Lower lobe of right lung (tissue), 2 donors: ENCODE data around the gene CTBP1. TPM values are rescaled to one million over a fixed set of nuclear protein-coding genes. Genes with fewer than 3 reads are reported as not detected.
A peak's percentile ranks its signal among the peaks of the same experiment; 100 is the strongest.

Source experiments
- ATAC-seq, 2 donors: fragments of 200-7000 bp; cut with Tn5 transposase; one replicate each; pipeline ENCODE4 v1.9.1; 2020 to 2022; ENCODE audit warnings: mild to moderate bottlenecking in 2 of 2, moderate library complexity in 2 of 2
- DNase-seq: peaks from one replicate; pipeline ENCODE4 v3.0.0-alpha.2; 2020
- H3K27ac ChIP-seq: fragments of 200-600 bp; one replicate; pipeline ENCODE4 v1.8.0; 2022
- H3K27me3 ChIP-seq: fragments of 200-600 bp; one replicate; pipeline ENCODE4 v1.8.0; 2022; ENCODE audit warnings: low read depth
- H3K36me3 ChIP-seq: fragments of 200-600 bp; one replicate; pipeline ENCODE4 v1.8.0; 2022; ENCODE audit warnings: mild to moderate bottlenecking
- H3K4me1 ChIP-seq: fragments of 200-600 bp; one replicate; pipeline ENCODE4 v1.8.0; 2022
- H3K4me3 ChIP-seq: fragments of 200-600 bp; one replicate; pipeline ENCODE4 v1.8.0; 2022; ENCODE audit warnings: mild to moderate bottlenecking
- H3K9me3 ChIP-seq: fragments of 200-600 bp; one replicate; pipeline ENCODE4 v1.8.0; 2022
- intact Hi-C: fragments of 100-400 bp; cut with DNase I; formaldehyde crosslinking; loops from one replicate; pipeline ENCODE4 v1.11.0; 2022
- total RNA-seq: library from RNA; stranded (reverse); fragmentation: NEBNext Ultra II Directional; extraction: Animal tissue kit (Norgen Biotek cat#: 25700); gene quantifications from one replicate; pipeline ENCODE4 v1.2.1, GENCODE V29; 2021
- TF ChIP-seq, protein P1 (sequence below): fragments of 200-600 bp; IDR thresholded peaks from one replicate; pipeline ENCODE4 v1.8.0; 2022; ENCODE audit warnings: antibody characterized with exemption, mild to moderate bottlenecking
- donor health status: DM: no; HTN: yes; CAD: no; lungs with severe emphysema.

The CTBP1 gene
- total RNA-seq, 1 donor from 2014 or later, result 165 TPM

DNA sequence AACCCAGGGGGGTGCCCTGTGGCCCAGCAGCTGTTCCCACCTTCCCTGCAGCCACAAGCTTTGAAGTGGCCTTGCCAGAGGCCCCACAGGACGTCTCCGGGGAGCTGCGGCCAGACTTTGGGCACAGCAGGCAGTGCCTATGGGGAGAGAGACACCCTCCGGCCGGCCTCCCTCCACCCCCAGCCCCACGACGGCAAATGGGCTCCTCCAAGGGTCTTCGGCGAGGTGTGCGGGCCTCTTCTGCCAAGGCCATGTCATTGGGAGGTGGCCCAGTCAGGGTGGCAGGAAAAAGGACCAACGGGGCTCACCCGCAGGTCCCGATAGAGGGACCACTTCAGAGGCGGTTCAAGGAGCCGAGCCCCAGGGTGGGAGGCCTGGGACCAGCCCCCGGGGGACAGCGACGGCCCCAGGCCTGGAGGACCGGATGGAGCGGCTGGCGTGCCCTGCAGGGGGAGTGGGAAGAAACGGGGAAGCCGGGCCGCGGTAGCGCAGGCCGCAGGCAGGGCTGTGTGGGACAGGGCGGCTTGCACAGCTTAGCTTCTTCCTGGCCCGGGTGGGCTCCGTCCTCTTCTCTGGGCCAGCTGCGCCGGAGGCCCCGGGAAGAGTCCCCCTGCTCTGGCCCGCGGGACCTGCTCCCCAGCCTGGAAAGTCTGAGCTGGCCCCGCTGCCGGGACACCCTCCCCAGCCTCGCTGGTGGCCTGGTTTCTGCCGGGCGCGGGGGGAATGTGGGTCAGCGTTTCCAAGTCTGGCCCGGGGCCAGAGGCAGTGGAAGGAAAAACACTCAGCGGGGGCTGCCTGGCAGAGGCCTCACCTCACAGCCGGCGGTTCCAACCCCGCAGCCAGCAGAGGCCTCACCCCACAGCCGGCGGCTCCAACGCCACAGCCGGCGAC lies 54.7 kb downstream of the CTBP1 start:
- ATAC-seq (peak in 1 of 2 donors; percentile 27), DNase-seq (no peak)
- no peaks in the 10 kb centered on the region for H3K27me3 ChIP-seq
- H3K4me3 ChIP-seq, result peak overlapping the region; percentile 19
- H3K9me3 ChIP-seq, result no peaks in the 10 kb centered on the region
- H3K4me1 ChIP-seq, result peaks cover 30% of the 10 kb centered on the region
- H3K27ac ChIP-seq, result peak overlapping the region; percentile 75
- H3K36me3 ChIP-seq, result no peaks in the 10 kb centered on the region
- intact Hi-C loops, result no loop called here
- TF ChIP-seq, protein P1, sequence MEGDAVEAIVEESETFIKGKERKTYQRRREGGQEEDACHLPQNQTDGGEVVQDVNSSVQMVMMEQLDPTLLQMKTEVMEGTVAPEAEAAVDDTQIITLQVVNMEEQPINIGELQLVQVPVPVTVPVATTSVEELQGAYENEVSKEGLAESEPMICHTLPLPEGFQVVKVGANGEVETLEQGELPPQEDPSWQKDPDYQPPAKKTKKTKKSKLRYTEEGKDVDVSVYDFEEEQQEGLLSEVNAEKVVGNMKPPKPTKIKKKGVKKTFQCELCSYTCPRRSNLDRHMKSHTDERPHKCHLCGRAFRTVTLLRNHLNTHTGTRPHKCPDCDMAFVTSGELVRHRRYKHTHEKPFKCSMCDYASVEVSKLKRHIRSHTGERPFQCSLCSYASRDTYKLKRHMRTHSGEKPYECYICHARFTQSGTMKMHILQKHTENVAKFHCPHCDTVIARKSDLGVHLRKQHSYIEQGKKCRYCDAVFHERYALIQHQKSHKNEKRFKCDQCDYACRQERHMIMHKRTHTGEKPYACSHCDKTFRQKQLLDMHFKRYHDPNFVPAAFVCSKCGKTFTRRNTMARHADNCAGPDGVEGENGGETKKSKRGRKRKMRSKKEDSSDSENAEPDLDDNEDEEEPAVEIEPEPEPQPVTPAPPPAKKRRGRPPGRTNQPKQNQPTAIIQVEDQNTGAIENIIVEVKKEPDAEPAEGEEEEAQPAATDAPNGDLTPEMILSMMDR, result no peak

DNA sequence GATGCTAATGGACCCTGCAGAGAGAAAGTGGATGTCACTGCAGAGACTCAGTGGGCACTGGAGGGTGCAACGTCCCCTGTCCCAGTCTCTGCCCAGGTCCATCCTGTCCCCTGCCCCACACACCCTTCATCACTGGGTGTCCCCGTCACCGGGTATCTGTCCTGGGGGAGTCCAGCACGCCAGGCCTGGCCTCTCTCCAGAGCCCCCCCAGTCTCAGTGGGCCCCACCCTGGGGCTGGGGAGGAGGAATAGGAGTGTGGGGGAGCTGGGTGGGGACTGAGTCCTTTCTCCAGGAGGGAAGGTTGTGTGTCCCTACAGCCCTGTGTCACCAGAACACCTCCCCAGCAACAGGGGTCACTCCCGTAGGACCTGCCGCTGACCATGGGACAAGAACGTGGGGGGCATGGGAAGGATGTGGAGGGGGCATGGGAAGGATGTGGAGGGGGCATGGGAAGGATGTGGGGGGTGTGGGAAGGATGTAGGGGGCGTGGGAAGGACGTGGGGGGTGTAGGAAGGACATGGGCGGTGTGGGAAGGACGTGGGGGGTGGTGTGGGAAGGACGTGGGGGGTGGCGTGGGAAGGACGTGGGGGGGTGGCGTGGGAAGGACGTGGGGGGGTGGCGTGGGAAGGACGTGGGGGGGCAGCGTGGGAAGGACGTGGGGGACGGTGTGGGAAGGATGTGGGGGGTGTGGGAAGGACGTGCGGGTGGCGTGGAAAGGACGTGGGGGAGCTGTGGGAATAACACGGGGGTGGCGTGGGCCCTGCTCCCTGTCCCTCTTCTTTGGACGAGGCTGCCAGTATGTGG lies 55.5 kb downstream of the CTBP1 start:
- H3K4me3 ChIP-seq, result no peak overlapping the region
- peaks cover 30% of the 10 kb centered on the region for H3K4me1 ChIP-seq
- intact Hi-C loops, result no loop called here
- no peaks in the 10 kb centered on the region for H3K36me3 ChIP-seq
- peak overlapping the region; percentile 75 for H3K27ac ChIP-seq
- no peaks in the 10 kb centered on the region for H3K9me3 ChIP-seq
- no peaks in the 10 kb centered on the region for H3K27me3 ChIP-seq
- TF ChIP-seq, protein P1, result no peak
- DNase-seq (no peak), ATAC-seq (peak in 1 of 2 donors; percentile 4)

- ATAC-seq (peak; percentile 24 to 60), DNase-seq (no peak)
- Histone ChIP-seq H3K36me3 (no peaks in the 10 kb centered on the region), H3K9me3 (no peaks in the 10 kb centered on the region), H3K27me3 (no peaks in the 10 kb centered on the region), H3K4me1 (peaks cover 30% of the 10 kb centered on the region), H3K27ac (peak overlapping the region; percentile 73), H3K4me3 (no peak overlapping the region)
- intact Hi-C loops, result no loop called here
- TF ChIP-seq, protein P1, result no peak
Observed at GRCh38 chr4:1192493-1193205, 56.3 kb downstream of the CTBP1 start.

- TF ChIP-seq, protein P1, result no peak
- peaks cover 32% of the 10 kb centered on the region for H3K4me1 ChIP-seq
- intact Hi-C loops, result no loop called here
- peak overlapping the region; percentile 73 for H3K27ac ChIP-seq
- no peak overlapping the region for H3K4me3 ChIP-seq
- H3K27me3 ChIP-seq, result no peaks in the 10 kb centered on the region
- DNase-seq (peak; percentile 64), ATAC-seq (peak; percentile 89 to 94)
- H3K36me3 ChIP-seq, result no peaks in the 10 kb centered on the region
- H3K9me3 ChIP-seq, result no peaks in the 10 kb centered on the region
Observed at GRCh38 chr4:1192091-1192492, 56.8 kb downstream of the CTBP1 start.

DNA sequence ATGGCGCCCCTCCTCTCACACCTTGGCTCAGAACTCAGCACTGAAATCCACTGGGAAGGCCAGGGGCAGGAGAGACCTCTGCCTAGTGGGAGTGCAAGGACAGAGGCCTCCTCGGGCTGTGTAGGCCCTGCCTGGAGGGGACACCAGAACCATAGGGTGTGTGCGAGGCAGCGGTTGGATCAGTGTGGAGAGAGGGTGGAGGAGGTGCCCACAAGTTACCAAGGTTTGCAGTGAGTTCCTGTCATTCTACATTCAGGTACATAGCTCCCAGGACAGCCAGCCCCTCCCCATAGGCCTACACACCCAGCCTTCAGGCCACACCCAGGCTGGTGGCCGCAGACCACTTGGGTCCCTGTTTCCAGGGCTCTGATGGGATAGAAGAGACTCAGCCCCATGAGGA lies 57.3 kb downstream of the CTBP1 start:
- Histone ChIP-seq H3K9me3 (no peaks in the 10 kb centered on the region), H3K4me1 (peaks cover 36% of the 10 kb centered on the region), H3K36me3 (no peaks in the 10 kb centered on the region), H3K27ac (peak overlapping the region; percentile 73), H3K27me3 (no peaks in the 10 kb centered on the region), H3K4me3 (no peak overlapping the region)
- intact Hi-C loops, result no loop called here
- TF ChIP-seq, protein P1, result no peak
- no peak for DNase-seq
- ATAC-seq, result no peak
